Endothelial cell of umbilical vein (primary cell): ENCODE data around the gene RMDN2. TPM values are rescaled to one million over a fixed set of nuclear protein-coding genes. Genes with fewer than 3 reads are reported as not detected.

Experiments
- BruUV-seq: library from RNA; stranded (reverse); fragments of 400-500 nt; replicated peaks from 2 replicates; lab custom pipeline; 2021; lab: Mats Ljungman, UMichigan
- CTCF ChIA-PET: fragments of 300-600, 350-600 bp; sonication (Branson Sonifier 250); formaldehyde crosslinking; loops from one replicate; lab custom pipeline; 2021; ENCODE audit warnings: antibody characterized with exemption, inconsistent platforms; lab: Charles Lee
- POLR2A ChIA-PET: fragments of 300-600, 350-600 bp; sonication (Branson Sonifier 250); formaldehyde crosslinking; loops from one replicate; lab custom pipeline; 2021; ENCODE audit warnings: antibody characterized with exemption, inconsistent platforms; lab: Charles Lee
- DNase-seq: peaks from one replicate; pipeline ENCODE4 v3.0.0-alpha.2; 2011; ENCODE audit warnings: low read depth, low spot score
- FAIRE-seq: peaks from 2 replicates; lab custom pipeline; 2011; peaks lifted over from hg19 to GRCh38; lab: Jason Lieb, UNC
- H2AFZ ChIP-seq: 2 replicates; pipeline ENCODE4 v1.6.0; 2012; ENCODE audit warnings: low read depth, low read length, control low read depth, inconsistent platforms
- H3K27ac ChIP-seq: 2 replicates; pipeline ENCODE4 v1.5.1; 2011; ENCODE audit warnings: low read depth, mild to moderate bottlenecking, control low read depth, low read length, moderate library complexity; ENCODE audit not compliant: insufficient read depth
- H3K27me3 ChIP-seq, 2 experiments: 2 replicates each; pipeline versions ENCODE4 v1.6.0 to v1.6.1; 2011; ENCODE audit warnings: low read length in 2 of 2, mixed read lengths in 1 of 2; ENCODE audit not compliant: control insufficient read depth in 2 of 2, insufficient read depth in 2 of 2
- H3K36me3 ChIP-seq, 2 experiments: 2 replicates in 1 of 2; 3 replicates in 1 of 2; pipeline ENCODE4 v1.5.1; 2011; ENCODE audit warnings: low read length in 2 of 2, mild to moderate bottlenecking in 1 of 2, moderate library complexity in 1 of 2; ENCODE audit not compliant: control insufficient read depth in 2 of 2, insufficient read depth in 2 of 2; ENCODE audit errors: extremely low read depth in 1 of 2
- H3K4me1 ChIP-seq: 3 replicates; pipeline ENCODE4 v1.5.1; 2011; ENCODE audit warnings: mild to moderate bottlenecking, low read length; ENCODE audit not compliant: control insufficient read depth, insufficient read depth; ENCODE audit errors: extremely low read depth
- H3K4me2 ChIP-seq: 2 replicates; pipeline ENCODE4 v1.6.1; 2011; ENCODE audit warnings: low read length, control low read depth, mixed read lengths; ENCODE audit not compliant: insufficient read depth
- H3K4me3 ChIP-seq, 3 experiments: fragments of 200-600 bp in 1 of 3; sonication (generic), shearing (Covaris generic) in 1 of 3; replicated peaks in 1 of 3; 2 replicates each; pipeline ENCODE4 v1.5.1; 2011 to 2016; ENCODE audit warnings: control low read depth in 3 of 3, low read length in 3 of 3, mild to moderate bottlenecking in 2 of 3, inconsistent platforms in 1 of 3, low read depth in 1 of 3, moderate library complexity in 1 of 3; ENCODE audit not compliant: insufficient read depth in 1 of 3
- H3K79me2 ChIP-seq: 2 replicates; pipeline ENCODE4 v1.6.0; 2012; ENCODE audit warnings: low read length, inconsistent platforms; ENCODE audit not compliant: control insufficient read depth, insufficient read depth
- H3K9ac ChIP-seq: replicated peaks from 2 replicates; pipeline ENCODE3; 2011; ENCODE audit warnings: low read length, control low read depth; ENCODE audit not compliant: insufficient read depth; ENCODE audit errors: extremely low read depth
- H3K9me1 ChIP-seq: replicated peaks from 3 replicates; pipeline ENCODE4 v1.6.0; 2011; ENCODE audit warnings: mild to moderate bottlenecking, low read length; ENCODE audit not compliant: control insufficient read depth, insufficient read depth; ENCODE audit errors: extremely low read depth
- H3K9me3 ChIP-seq: replicated peaks from 2 replicates; pipeline ENCODE4 v1.5.1; 2012; ENCODE audit warnings: low read length, inconsistent platforms; ENCODE audit not compliant: control insufficient read depth, insufficient read depth
- H4K20me1 ChIP-seq: replicated peaks from 2 replicates; pipeline ENCODE3; 2011; ENCODE audit warnings: mild to moderate bottlenecking, low read length; ENCODE audit not compliant: control insufficient read depth, insufficient read depth; ENCODE audit errors: extremely low read depth
- EZH2 ChIP-seq: IDR thresholded peaks from 2 replicates; pipeline ENCODE4 v1.6.1; 2012; ENCODE audit warnings: borderline replicate concordance, low read depth, mild to moderate bottlenecking, moderate library complexity, low read length, inconsistent platforms; ENCODE audit not compliant: severe bottlenecking
- FOS ChIP-seq: IDR thresholded peaks from 2 replicates; pipeline ENCODE4 v1.6.1; 2011; ENCODE audit warnings: mild to moderate bottlenecking, low read length, moderate library complexity, borderline replicate concordance; ENCODE audit not compliant: insufficient read depth
- GATA2 ChIP-seq: IDR thresholded peaks from 2 replicates; pipeline ENCODE4 v1.7.0; 2011; ENCODE audit warnings: low read depth, mild to moderate bottlenecking, moderate library complexity, mixed read lengths, low read length; ENCODE audit not compliant: insufficient read length, insufficient read depth
- JUN ChIP-seq: IDR thresholded peaks from 2 replicates; pipeline ENCODE4 v1.6.1; 2011; ENCODE audit warnings: borderline replicate concordance, low read depth; ENCODE audit not compliant: insufficient read length, insufficient read depth
- MYC ChIP-seq: IDR thresholded peaks from one replicate; pipeline ENCODE4 v1.6.1; 2011; ENCODE audit warnings: mild to moderate bottlenecking, low read depth, low read length
- POLR2A ChIP-seq: IDR thresholded peaks from 2 replicates; pipeline ENCODE4 v1.6.1; 2012; ENCODE audit warnings: low read depth, mild to moderate bottlenecking, control low read depth, low read length
- POLR2AphosphoS5 ChIP-seq: IDR thresholded peaks from 2 replicates; pipeline ENCODE4 v1.6.1; 2012; ENCODE audit warnings: low read depth, mild to moderate bottlenecking, control low read depth, low read length, moderate library complexity; ENCODE audit not compliant: insufficient read depth
- dilution Hi-C: fragments of 300-500 bp; cut with MboI; formaldehyde crosslinking; loops from one replicate; pipeline ENCODE4 v1.15.0; 2019; ENCODE audit warnings: low sequenced_read_pairs; ENCODE audit not compliant: extremely low pct_ligation_motif_present
- intact Hi-C: fragments of 100-400 bp; cut with micrococcal nuclease; formaldehyde crosslinking; loops from one replicate; pipeline ENCODE4 v1.10.0; 2022
- polyA plus RNA-seq, 4 experiments: library from polyadenylated mRNA; depleted of rRNA in 3 of 4; stranded (reverse) in 3 of 4; unstranded in 1 of 4; fragments of >200 nt; gene quantifications; 2 replicates each; pipeline versions ENCODE4 v1.2.1 to v1.2.3, GENCODE V29; 2011 to 2012; ENCODE audit warnings: missing spikeins in 1 of 4
- total RNA-seq: library from RNA; stranded (reverse); gene quantifications from 2 replicates; pipeline ENCODE4 v1.2.3, GENCODE V29; 2021
- TF ChIP-seq, protein P1 (sequence below), 2 donors: IDR thresholded peaks; 1 replicate in 1 of 2; 2 replicates in 1 of 2; pipeline ENCODE4 v1.5.1; 2011; ENCODE audit warnings: low read length in 2 of 2, mild to moderate bottlenecking in 2 of 2, moderate library complexity in 2 of 2, control low read depth in 1 of 2, inconsistent platforms in 1 of 2, low read depth in 1 of 2; ENCODE audit not compliant: insufficient read depth in 1 of 2; ENCODE audit errors: extremely low read depth in 1 of 2
- TF ChIP-seq, protein P2 (sequence below): IDR thresholded peaks from 2 replicates; pipeline ENCODE4 v1.6.1; 2011; ENCODE audit not compliant: insufficient read depth, insufficient read length

RMDN2 gene
- total and polyA plus RNA-seq, 2 donors (not counting 3 experiments of a cell fraction or from before 2014, with no cell fraction given), result 0.97 to 2.8 TPM

DNA sequence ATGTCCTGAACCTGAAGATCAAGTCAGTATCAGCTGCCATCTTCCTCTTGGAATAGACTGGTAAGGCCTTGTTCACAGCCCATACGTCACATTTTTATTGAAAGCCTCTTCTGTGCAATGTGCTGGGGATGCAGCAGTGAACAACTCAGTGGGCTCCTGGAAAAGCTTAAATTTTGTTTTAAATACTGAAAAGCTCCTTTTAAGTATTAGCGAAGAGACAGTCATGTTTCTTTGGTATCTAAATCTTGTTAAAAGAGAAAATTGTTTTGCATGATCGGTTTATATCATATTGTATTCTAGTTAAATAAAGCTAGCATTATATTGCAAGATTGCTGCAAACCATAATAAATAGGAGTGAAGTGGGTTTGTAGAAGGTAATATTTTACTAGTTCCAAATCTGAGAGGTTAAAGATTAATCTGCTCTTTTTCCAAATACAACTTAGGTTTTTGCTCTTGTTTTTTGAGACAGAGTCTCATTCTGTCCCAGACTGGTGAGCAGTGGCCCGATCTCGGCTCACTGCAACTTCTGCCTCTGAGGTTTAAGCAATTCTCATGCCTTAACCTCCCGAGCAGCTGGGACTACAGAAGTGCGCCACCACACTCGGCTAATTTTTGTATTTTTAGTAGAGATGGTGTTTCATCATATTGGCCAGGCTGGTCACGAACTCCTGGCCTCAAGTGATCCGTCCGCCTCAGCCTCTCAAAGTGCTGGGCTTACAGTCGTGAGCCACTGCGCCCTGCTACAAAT, 1.6 kb upstream of the RMDN2 start:
- peaks cover 4% of the 10 kb centered on the region for H3K4me1 ChIP-seq
- dilution Hi-C loops (no loop called here), intact Hi-C loops (loop anchor here (2.0 kb wide), 1 partner anchor 453 kb away; the partner anchor contains the start of gene ATL2)
- TF ChIP-seq POLR2A (no peak), POLR2AphosphoS5 (no peak), GATA2 (no peak), EZH2 (no peak), JUN (no peak), FOS (no peak), MYC (no peak)
- TF ChIP-seq, protein P1, sequence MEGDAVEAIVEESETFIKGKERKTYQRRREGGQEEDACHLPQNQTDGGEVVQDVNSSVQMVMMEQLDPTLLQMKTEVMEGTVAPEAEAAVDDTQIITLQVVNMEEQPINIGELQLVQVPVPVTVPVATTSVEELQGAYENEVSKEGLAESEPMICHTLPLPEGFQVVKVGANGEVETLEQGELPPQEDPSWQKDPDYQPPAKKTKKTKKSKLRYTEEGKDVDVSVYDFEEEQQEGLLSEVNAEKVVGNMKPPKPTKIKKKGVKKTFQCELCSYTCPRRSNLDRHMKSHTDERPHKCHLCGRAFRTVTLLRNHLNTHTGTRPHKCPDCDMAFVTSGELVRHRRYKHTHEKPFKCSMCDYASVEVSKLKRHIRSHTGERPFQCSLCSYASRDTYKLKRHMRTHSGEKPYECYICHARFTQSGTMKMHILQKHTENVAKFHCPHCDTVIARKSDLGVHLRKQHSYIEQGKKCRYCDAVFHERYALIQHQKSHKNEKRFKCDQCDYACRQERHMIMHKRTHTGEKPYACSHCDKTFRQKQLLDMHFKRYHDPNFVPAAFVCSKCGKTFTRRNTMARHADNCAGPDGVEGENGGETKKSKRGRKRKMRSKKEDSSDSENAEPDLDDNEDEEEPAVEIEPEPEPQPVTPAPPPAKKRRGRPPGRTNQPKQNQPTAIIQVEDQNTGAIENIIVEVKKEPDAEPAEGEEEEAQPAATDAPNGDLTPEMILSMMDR (IDR thresholded peaks at IDR 0.05; ENCODE audit: extremely low read depth in 1 of 2, insufficient read depth in 1 of 2, low read depth in 1 of 2, low read length in 2 of 2), result no peak
- TF ChIP-seq, protein P2, sequence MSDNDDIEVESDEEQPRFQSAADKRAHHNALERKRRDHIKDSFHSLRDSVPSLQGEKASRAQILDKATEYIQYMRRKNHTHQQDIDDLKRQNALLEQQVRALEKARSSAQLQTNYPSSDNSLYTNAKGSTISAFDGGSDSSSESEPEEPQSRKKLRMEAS, result no peak
- peaks cover 16 to 18% of the 10 kb centered on the region in 2 experiments for H3K27me3 ChIP-seq
- no peak overlapping the region for H2AFZ ChIP-seq
- no peak overlapping the region for H3K9ac ChIP-seq
- CTCF ChIA-PET, result interaction anchor here (0.7 kb wide), 1 partner anchor 13 kb away, joined by 3 read pairs; no protein-coding TSS in a partner anchor
- no TSS peak for BruUV-seq
- no peak for DNase-seq
- no peak overlapping the region for H3K4me3 ChIP-seq
- no peak for FAIRE-seq
- no peaks in the 10 kb centered on the region for H4K20me1 ChIP-seq
- no peaks in the 10 kb centered on the region for H3K79me2 ChIP-seq
- no peaks in the 10 kb centered on the region for H3K9me3 ChIP-seq
- no peak overlapping the region for H3K27ac ChIP-seq
- no peak overlapping the region for H3K4me2 ChIP-seq
- no peaks in the 10 kb centered on the region for H3K9me1 ChIP-seq
- H3K36me3 ChIP-seq, result no peaks in the 10 kb centered on the region
- POLR2A ChIA-PET, result no interaction called here
